Neural progenitor cell (in vitro differentiated cells): ENCODE measurements around the gene KATNIP.

Experiments used
- CTCF ChIP-seq: fragments of 200-600 bp; sonication (generic); IDR thresholded peaks from 2 replicates; pipeline ENCODE4 v1.5.1; 2017; ENCODE audit warnings: antibody characterized with exemption, mild to moderate bottlenecking
- EZH2 ChIP-seq: fragments of 200-600 bp; sonication (generic); IDR thresholded peaks from 2 replicates; pipeline ENCODE4 v1.6.1; 2017; ENCODE audit warnings: antibody characterized with exemption, mild to moderate bottlenecking, moderate library complexity
- EZH2phosphoT487 ChIP-seq: fragments of 200-600 bp; sonication (generic); IDR thresholded peaks from 2 replicates; pipeline ENCODE4 v1.6.1; 2017; ENCODE audit warnings: antibody characterized with exemption

DNA sequence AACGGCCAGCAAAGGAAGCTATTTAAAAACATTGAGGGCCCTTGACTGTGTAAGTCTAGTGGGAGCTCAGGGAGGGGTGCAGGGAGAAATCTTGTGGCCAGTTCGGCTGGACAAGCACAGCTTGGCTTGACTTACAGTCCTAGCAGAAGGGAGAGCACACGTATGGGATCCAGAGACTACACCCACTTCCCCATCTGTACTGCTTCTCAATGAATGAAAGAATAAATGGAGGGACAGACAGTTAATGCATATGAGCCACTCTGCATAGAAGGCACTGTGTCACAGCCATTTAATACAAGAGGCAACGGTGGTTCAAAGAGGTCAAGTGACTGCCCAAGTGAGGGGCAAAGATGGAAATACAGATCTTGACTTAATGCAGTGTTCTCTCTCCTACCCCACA, 15.7 kb upstream of the KATNIP start:
- TF ChIP-seq CTCF (no peak), EZH2 (no peak), EZH2phosphoT487 (no peak)
